HepG2 (cell line): ENCODE measurements around the gene C2orf80. TPM values are rescaled to one million over a fixed set of nuclear protein-coding genes. Genes with fewer than 3 reads are reported as not detected.

ENCODE experiments used
- ATF5 ChIP-seq: sonication (generic); formaldehyde crosslinking; IDR thresholded peaks from 2 replicates; pipeline ENCODE4 v1.4.0; 2020; ENCODE audit warnings: mild to moderate bottlenecking, low read depth, missing genetic modification reagents
- CBX2 ChIP-seq, 2 experiments: fragments of 200-600 bp in 1 of 2; sonication (generic); formaldehyde crosslinking in 1 of 2; IDR thresholded peaks; 2 replicates each; pipeline versions ENCODE4 v1.7.0 to v1.8.1; 2018 to 2022; ENCODE audit warnings: low read depth in 2 of 2, low read length in 1 of 2, mild to moderate bottlenecking in 1 of 2, missing genetic modification reagents in 1 of 2
- DDIT3 ChIP-seq: sonication (generic); formaldehyde crosslinking; IDR thresholded peaks from 2 replicates; pipeline ENCODE4 v1.4.0; 2020; ENCODE audit warnings: mild to moderate bottlenecking, missing genetic modification reagents
- E2F2 ChIP-seq: sonication (generic); formaldehyde crosslinking; IDR thresholded peaks from 2 replicates; pipeline ENCODE4 v1.4.0; 2020; ENCODE audit warnings: missing genetic modification reagents, borderline replicate concordance
- ELF4 ChIP-seq: sonication (generic); formaldehyde crosslinking; IDR thresholded peaks from 2 replicates; pipeline ENCODE4 v1.5.0; 2020; ENCODE audit warnings: missing genetic modification reagents, mild to moderate bottlenecking, moderate library complexity, borderline replicate concordance
- FOXK1 ChIP-seq: sonication (generic); formaldehyde crosslinking; IDR thresholded peaks from 2 replicates; pipeline ENCODE4 v1.4.0; 2020; ENCODE audit warnings: low read depth, missing genetic modification reagents, borderline replicate concordance
- NR2F2 ChIP-seq: IDR thresholded peaks from 2 replicates; pipeline ENCODE4 v1.6.1; 2012; ENCODE audit warnings: low read depth, inconsistent platforms, borderline replicate concordance
- PATZ1 ChIP-seq: sonication (generic); formaldehyde crosslinking; IDR thresholded peaks from 2 replicates; pipeline ENCODE4 v1.4.0; 2020; ENCODE audit warnings: missing genetic modification reagents
- RFX5 ChIP-seq: IDR thresholded peaks from 2 replicates; pipeline ENCODE4 v1.6.1; 2011; ENCODE audit warnings: low read depth, low read length, improper control_type of control experiment
- TEF ChIP-seq: sonication (generic); formaldehyde crosslinking; IDR thresholded peaks from 2 replicates; pipeline ENCODE4 v1.5.0; 2020; ENCODE audit warnings: missing genetic modification reagents
- THAP9 ChIP-seq: sonication (generic); formaldehyde crosslinking; IDR thresholded peaks from 2 replicates; pipeline ENCODE4; 2020; ENCODE audit warnings: missing genetic modification reagents, mild to moderate bottlenecking, borderline replicate concordance
- USF2 ChIP-seq, 2 experiments: sonication (generic) in 1 of 2; formaldehyde crosslinking in 1 of 2; IDR thresholded peaks; 2 replicates each; pipeline versions ENCODE4 v1.5.1 to v1.6.1; 2011 to 2020; ENCODE audit warnings: borderline replicate concordance in 1 of 2, low read depth in 1 of 2, low read length in 1 of 2, mild to moderate bottlenecking in 1 of 2, missing genetic modification reagents in 1 of 2, moderate library complexity in 1 of 2
- ZNF264 ChIP-seq: sonication (generic); formaldehyde crosslinking; IDR thresholded peaks from 2 replicates; pipeline ENCODE4 v1.4.0; 2020; ENCODE audit warnings: missing genetic modification reagents
- ZNF343 ChIP-seq: sonication (generic); formaldehyde crosslinking; IDR thresholded peaks from 2 replicates; pipeline ENCODE4 v1.4.0; 2020; ENCODE audit warnings: mild to moderate bottlenecking, missing genetic modification reagents
- ZNF501 ChIP-seq: sonication (generic); formaldehyde crosslinking; IDR thresholded peaks from 2 replicates; pipeline ENCODE4 v1.5.1; 2020; ENCODE audit warnings: mild to moderate bottlenecking, moderate library complexity, missing genetic modification reagents
- ZNF709 ChIP-seq: sonication (generic); formaldehyde crosslinking; IDR thresholded peaks from 2 replicates; pipeline ENCODE4 v1.5.0; 2020; ENCODE audit warnings: mild to moderate bottlenecking, missing genetic modification reagents
- ZNF777 ChIP-seq: sonication (generic); formaldehyde crosslinking; IDR thresholded peaks from 2 replicates; pipeline ENCODE4 v1.4.0; 2020; ENCODE audit warnings: missing genetic modification reagents
- polyA plus RNA-seq, 8 experiments: library from polyadenylated mRNA; depleted of rRNA in 3 of 8; stranded (reverse) in 7 of 8; unstranded in 1 of 8; fragments of >200 nt; fragmentation: Illumina TruSeq in 4 of 8; extraction: Trizol in 4 of 8; gene quantifications; 2 replicates each; pipeline versions ENCODE4 v1.2.1 to v1.2.3, GENCODE V29; 2011 to 2016; ENCODE audit warnings: low read depth in 4 of 8, missing spikeins in 1 of 8, mixed read lengths in 1 of 8; ENCODE audit not compliant: insufficient read depth in 1 of 8
- total RNA-seq, 5 experiments: library from RNA; depleted of rRNA; stranded (reverse); fragments of >200 nt; fragmentation: Illumina TruSeq; extraction: Trizol; gene quantifications; 2 replicates each; pipeline ENCODE4 v1.2.3, GENCODE V29; 2016; ENCODE audit warnings: low read depth in 1 of 5

C2orf80 gene
- total and polyA plus RNA-seq, 2 of the 13 experiments (the other 11 are each of a cell fraction or from before 2014, with no cell fraction given): not detected

GRCh38 chr2:208142925-208143799, 46.7 kb downstream of the C2orf80 start (continued):
- TF ChIP-seq THAP9 (CRISPR knock-in tag) (no peak), PATZ1 (no peak), TEF (no peak), NR2F2 (no peak), ZNF709 (no peak), ELF4 (CRISPR knock-in tag) (no peak), ATF5 (CRISPR knock-in tag) (no peak), FOXK1 (CRISPR knock-in tag) (peak; percentile 75; the same call in 1 of the 2 replicates), ZNF264 (CRISPR knock-in tag) (0 out of 2 replicates have a peak, but pooled peaks have one; percentile 30), RFX5 (no peak), ZNF777 (CRISPR knock-in tag) (no peak), ZNF343 (no peak), USF2 (IDR thresholded peaks at IDR 0.05; ENCODE audit: low read depth, low read length) (no peak), USF2 (CRISPR knock-in tag; IDR thresholded peaks at IDR 0.05; ENCODE audit: borderline replicate concordance) (no peak), E2F2 (no peak), ZNF501 (CRISPR knock-in tag) (no peak), CBX2 (IDR thresholded peaks at IDR 0.05; ENCODE audit: low read depth, low read length) (no peak), CBX2 (CRISPR knock-in tag; IDR thresholded peaks at IDR 0.05; ENCODE audit: low read depth) (no peak), DDIT3 (CRISPR knock-in tag) (no peak)
